Measurements from ENCODE around the gene FKBP8. TPM values are rescaled to one million over a fixed set of nuclear protein-coding genes. Genes with fewer than 3 reads are reported as not detected.

The FKBP8 gene
- total and polyA plus RNA-seq, 12 donors, result 26.3 to 816 (median 265) TPM

- Histone ChIP-seq H3K27ac (peak overlapping the region; percentile 54 to 96 (median 88)), H3K4me1 (replicated peaks in 1 of 2) (peaks cover 16 to 39% of the 10 kb centered on the region in 2 donors), H3K27me3 (no peaks in the 10 kb centered on the region), H3K36me3 (replicated peaks in 1 of 2) (no peaks in the 10 kb centered on the region), H3K4me3 (peak overlapping the region; percentile 21 to 94 (median 60)), H3K9me3 (replicated peaks in 1 of 3) (no peaks in the 10 kb centered on the region)
- intact Hi-C loops (cut with DNase I), result no loop called here
- WGBS, 4 donors, result 0 to 1% (median 0%) methylated on average over 1 to 41 of the region's 41 CpGs
- TF ChIP-seq, protein P1, sequence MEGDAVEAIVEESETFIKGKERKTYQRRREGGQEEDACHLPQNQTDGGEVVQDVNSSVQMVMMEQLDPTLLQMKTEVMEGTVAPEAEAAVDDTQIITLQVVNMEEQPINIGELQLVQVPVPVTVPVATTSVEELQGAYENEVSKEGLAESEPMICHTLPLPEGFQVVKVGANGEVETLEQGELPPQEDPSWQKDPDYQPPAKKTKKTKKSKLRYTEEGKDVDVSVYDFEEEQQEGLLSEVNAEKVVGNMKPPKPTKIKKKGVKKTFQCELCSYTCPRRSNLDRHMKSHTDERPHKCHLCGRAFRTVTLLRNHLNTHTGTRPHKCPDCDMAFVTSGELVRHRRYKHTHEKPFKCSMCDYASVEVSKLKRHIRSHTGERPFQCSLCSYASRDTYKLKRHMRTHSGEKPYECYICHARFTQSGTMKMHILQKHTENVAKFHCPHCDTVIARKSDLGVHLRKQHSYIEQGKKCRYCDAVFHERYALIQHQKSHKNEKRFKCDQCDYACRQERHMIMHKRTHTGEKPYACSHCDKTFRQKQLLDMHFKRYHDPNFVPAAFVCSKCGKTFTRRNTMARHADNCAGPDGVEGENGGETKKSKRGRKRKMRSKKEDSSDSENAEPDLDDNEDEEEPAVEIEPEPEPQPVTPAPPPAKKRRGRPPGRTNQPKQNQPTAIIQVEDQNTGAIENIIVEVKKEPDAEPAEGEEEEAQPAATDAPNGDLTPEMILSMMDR (IDR thresholded peaks at IDR 0.05), result peak in 1 of 6 experiments; percentile 5
- no peak for TF ChIP-seq POLR2A (IDR thresholded peaks at IDR 0.05)
- DNase-seq, result peak in 5 of 7 donors; percentile 40 to 68 (median 49)
Observed at GRCh38 chr19:18520848-18521691, 22.3 kb downstream of the FKBP8 start.

DNA sequence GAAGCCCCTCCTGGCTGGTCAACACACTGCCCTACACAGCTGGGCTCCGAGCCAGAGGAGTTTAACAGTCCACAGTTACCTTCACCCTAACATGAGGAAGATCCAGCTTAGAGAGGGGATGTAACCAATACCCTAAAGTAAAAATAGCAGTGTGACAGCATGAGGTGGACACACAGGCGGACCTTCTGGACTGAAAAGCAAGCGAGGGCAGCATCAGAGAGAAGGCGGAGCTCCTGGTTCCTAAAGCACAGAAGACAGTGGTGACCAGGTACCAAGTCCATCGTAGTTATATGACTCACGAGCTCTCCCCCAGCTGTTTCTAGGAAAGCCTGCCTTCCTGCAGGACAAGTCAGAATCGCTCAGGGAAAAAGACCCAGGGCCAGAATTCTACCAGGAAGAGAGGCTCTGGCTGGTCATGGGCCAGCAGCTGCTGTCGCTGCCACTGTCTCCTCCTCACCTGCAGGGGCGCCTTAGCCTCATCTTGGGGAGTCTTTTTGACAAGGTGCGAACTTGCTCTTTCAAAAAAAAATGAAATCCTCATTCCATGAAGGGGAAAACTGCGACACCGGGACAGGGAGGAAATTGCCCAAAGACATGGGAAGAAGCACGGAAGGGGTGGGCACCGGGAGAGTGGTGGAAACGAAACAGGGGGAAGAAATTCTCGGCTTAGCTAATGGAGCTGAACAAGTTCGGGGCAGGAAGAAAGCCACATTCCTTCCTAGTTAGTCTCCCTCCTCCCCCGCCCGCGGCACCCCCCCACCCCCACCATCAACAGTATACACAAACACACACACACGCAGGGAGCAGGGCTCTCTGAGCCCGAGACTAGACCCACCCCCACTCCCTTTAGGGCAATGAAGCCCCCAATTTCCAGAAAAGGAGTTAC, 23.2 kb downstream of the FKBP8 start:
- Histone ChIP-seq H3K9me3 (replicated peaks in 1 of 3) (no peaks in the 10 kb centered on the region), H3K27ac (peak overlapping the region; percentile 54 to 96 (median 88)), H3K27me3 (no peaks in the 10 kb centered on the region), H3K4me1 (replicated peaks in 1 of 2) (peaks cover 22 to 48% of the 10 kb centered on the region in 2 donors), H3K4me3 (peak overlapping the region in 3 of 4 donors; percentile 32 to 94 (median 87)), H3K36me3 (replicated peaks in 1 of 2) (no peaks in the 10 kb centered on the region)
- peak in 6 of 7 donors; percentile 75 to 85 (median 77) for DNase-seq
- TF ChIP-seq, protein P1 (IDR thresholded peaks at IDR 0.05), result peak; percentile 35 to 72 (median 62)
- peak in 1 of 2 donors; percentile 33 for TF ChIP-seq POLR2A (IDR thresholded peaks at IDR 0.05)
- intact Hi-C loops (cut with DNase I), result loop anchor here (5.0 to 10.0 kb wide), 2 partner anchors 53 to 55 kb away; no protein-coding TSS in a partner anchor
- WGBS, 4 donors, result 7 to 12% (median 9%) methylated on average over 21 to 22 of the region's 22 CpGs

- no peak for DNase-seq
- TF ChIP-seq POLR2A (IDR thresholded peaks at IDR 0.05), result no peak
- TF ChIP-seq, protein P1 (IDR thresholded peaks at IDR 0.05), result no peak
- Histone ChIP-seq H3K27ac (peak overlapping the region in 2 of 5 donors; percentile 27 to 96), H3K4me3 (no peak overlapping the region), H3K27me3 (no peaks in the 10 kb centered on the region), H3K4me1 (replicated peaks in 1 of 2) (peaks cover 34 to 63% of the 10 kb centered on the region in 2 donors), H3K9me3 (replicated peaks in 1 of 3) (no peaks in the 10 kb centered on the region), H3K36me3 (replicated peaks in 1 of 2) (no peaks in the 10 kb centered on the region)
- intact Hi-C loops (cut with DNase I), result loop anchor here (5.0 to 10.0 kb wide), 2 partner anchors 51 to 54 kb away; no protein-coding TSS in a partner anchor
- WGBS, 4 donors, result 95 to 97% (median 96%) methylated on average over 9 of the region's 9 CpGs
Observed at GRCh38 chr19:18518639-18519038, 24.7 kb downstream of the FKBP8 start.

Data from adrenal gland (tissue), 12 donors.